HG02870 (cell line): ENCODE measurements around the gene SCARB2.
A peak's percentile ranks its signal among the peaks of the same experiment; 100 is the strongest.

Experiments
- ATAC-seq: cut with Tn5 transposase; IDR thresholded peaks from one replicate; pipeline ENCODE4 v1.9.1; 2021; ENCODE audit warnings: mild to moderate bottlenecking, moderate library complexity; ENCODE audit not compliant: unreplicated experiment

The SCARB2 gene

GRCh38 chr4:76233083-76233482 is 19.5 kb upstream of the SCARB2 start:
- ATAC-seq: no peak

DNA sequence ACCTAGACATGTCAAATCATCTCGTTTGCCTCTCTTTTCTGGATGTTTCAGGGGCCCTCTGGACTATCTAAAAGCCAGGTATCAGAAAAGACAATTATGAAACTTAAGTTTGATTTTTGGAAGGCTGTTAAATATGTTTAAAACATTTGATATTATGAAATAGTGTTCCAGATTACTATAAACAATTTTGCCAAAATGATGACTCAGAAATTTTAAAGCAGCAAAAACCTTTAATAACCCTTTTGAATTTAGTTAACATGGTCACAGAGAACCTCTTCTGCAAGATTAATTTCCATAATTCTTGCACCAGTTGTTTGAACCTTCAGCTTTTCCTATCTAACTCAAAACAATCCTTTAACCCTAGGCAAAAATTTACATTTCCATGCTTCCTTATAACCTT is 19.1 kb upstream of the SCARB2 start:
- ATAC-seq: no peak

DNA sequence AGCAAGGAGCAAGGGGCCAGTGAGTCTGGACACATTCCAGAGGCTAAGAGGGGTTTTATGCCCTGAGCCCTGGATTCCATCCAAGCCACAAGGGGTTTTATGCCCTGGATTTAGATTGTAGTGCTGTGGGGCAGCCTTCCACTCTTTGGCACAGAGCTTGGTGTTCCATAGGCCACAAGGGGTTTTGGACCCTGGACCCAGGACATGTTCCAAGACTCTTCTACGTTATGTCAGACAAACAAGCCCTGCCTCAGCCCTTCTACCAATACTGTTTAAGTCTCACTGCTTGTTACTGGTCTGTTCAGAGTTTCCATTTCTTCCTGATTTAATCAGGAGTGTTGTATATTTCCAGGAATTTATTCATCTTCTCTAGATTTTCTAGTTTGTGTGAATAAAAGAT is 12.8 kb upstream of the SCARB2 start:
- ATAC-seq: no peak

DNA sequence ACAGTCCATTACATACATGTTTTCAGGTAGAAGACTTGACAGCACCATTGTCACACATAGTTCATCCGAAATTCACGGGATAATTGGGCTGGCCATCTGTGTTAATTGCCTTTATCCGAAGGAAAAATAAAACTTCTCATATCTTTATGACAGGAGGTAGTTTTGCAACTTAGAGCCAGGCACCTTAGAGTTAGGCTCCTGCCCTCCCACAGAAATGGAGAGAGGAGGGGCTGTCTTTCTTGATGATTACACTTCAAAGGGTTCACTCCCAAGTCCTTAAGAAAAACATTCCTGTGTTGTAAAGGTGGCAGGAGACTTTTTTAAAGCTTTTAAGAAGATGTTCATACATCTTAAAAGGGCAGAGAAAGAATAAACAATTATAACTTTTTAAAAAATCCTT is 10.5 kb upstream of the SCARB2 start:
- no peak for ATAC-seq

DNA sequence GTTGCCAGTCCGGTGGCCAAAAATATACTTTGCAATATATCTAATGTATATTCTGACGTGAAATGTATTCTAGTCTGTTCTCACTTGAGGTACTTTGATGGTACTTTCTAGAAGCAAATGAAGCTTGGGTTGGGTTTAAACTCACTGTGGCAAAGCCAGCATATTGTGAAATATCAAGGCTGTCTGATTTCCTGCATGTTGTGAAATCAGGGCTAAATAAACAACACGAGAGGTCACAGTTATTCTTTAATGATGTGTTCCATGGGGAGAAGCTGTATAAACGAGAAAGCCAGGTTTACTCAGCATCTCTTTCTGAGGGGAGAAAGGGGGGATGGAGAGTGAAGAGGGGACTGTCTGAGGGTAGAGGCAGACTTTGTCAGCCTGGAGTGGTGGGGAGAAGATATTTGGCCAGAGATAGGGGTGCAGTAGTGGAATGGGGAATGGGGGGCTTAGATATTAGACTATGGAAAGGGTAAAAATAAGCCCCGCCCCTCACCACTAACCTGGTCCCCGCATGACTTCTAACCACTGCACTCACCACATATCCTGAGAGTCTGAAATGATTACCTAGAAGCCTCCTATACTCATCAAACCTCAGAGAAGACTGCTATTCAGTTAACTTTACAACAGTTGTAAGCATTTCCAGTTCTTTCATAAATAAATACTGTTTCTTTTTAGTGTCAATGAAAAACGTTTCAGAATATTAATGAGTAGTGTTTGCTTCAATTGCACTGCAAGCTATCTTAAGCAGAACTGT is 5.9 kb upstream of the SCARB2 start:
- ATAC-seq: no peak

GRCh38 chr4:76216975-76217814 is 3.6 kb upstream of the SCARB2 start:
- ATAC-seq: no peak

- ATAC-seq: no peak
Observed at GRCh38 chr4:76216524-76216923, 2.9 kb upstream of the SCARB2 start.

DNA sequence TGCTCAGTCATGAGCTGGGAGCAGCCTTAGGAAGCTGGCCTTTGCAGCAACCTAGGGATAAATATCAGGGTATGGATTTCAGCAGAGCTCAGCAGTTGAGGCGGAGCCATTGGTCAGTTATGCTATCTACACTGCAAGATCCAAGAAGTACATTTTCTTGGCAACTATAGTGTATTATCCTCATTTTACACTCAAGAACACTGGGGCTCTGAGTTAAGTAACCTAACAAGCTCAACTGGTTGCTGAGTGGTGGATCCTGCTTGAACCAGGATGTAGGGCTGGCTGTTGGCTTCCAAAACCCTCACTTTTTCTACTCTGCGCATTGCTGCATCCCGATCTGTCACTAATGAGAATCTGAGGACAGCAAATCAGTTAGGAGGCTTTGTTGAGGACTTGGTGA is 1.5 kb upstream of the SCARB2 start:
- no peak for ATAC-seq

GRCh38 chr4:76214177-76214675 is 602 bp upstream of the SCARB2 start:
- ATAC-seq: peak; percentile 4

GRCh38 chr4:76212851-76213414 is 691 bp downstream of the SCARB2 start:
- ATAC-seq: no peak

DNA sequence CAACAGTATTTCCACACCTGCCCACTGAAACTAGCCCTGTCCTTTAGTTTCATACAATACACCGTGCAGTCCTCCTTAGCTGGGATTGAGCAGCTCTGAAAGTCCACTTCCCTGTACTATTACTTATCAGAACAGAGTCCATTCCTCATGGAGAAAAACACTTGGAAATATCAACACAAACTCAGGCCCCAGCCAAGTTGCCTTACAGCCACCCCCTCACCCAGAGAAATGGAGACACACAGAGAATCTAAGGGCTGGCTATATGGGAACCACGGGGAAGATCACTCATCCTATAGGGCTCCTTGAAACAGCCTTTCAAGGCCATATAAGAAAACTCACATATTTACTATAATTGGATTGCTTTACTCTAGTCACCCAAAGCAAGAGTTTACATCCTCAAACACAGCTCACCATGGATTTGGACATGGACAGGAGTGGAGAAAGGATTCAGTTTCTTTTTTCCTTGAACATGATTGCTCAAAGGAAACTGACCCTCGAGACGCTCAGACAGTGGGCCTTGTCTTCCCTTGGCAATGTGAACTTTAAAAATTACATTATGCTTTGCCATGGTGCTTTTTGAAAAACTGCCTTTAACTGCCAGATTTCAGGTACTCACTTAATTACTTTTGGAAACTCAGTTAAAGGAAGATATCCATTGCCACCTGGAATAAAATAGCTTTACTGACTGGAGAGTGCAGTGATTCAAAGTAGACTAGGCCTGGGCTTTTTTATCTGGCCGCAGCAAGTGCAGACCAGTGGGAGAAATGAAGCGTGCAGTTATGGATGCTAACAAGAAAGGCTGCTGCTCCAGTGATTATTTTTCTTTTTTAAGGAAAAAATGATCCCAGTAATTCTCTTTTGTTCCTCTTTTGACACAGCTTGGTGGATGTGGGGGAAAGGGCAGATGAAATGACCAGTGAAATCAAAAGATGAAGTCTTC is 1.6 kb downstream of the SCARB2 start:
- ATAC-seq: no peak

DNA sequence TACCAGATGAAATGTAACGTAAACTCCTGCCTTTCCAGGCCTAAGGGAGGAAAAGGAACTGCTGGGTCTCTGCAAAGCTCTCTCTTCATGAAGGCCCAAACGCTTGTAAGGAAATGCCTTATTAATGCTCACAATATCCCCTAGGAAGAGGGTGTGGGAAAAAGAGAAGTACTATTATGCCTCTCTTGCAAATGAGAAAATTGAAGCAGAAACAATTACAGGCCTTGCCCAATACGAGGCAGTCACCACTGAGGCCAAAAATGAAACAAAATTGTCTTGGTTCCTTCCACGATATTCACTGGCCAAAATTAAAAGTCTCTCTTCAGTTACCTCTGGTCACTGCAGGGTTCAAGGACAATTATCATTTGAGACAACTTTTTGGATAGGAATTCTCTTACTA is 3.2 kb downstream of the SCARB2 start:
- no peak for ATAC-seq

- ATAC-seq: no peak
Observed at GRCh38 chr4:76209881-76210280, 3.7 kb downstream of the SCARB2 start.

- ATAC-seq: no peak
Observed at GRCh38 chr4:76208005-76208765, 5.4 kb downstream of the SCARB2 start.

DNA sequence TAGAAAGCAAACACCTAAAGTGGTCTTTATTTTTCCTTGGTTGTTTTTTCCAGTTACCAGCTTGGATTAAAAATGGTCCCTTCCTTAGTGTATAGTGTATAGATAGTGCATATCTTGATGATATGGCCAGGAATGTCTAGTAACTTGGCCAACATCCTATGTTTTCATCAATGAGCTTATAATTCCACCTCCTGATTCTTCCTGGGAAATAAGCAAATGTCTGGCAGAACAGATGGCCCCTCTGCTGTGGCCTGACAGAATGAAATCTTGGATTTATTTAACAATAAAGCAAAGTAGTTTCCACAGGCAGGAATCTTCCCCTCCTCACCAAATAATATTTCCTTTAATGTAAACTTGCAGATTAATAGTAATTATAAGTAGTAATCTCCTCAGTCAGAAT is 6.1 kb downstream of the SCARB2 start:
- no peak for ATAC-seq

DNA sequence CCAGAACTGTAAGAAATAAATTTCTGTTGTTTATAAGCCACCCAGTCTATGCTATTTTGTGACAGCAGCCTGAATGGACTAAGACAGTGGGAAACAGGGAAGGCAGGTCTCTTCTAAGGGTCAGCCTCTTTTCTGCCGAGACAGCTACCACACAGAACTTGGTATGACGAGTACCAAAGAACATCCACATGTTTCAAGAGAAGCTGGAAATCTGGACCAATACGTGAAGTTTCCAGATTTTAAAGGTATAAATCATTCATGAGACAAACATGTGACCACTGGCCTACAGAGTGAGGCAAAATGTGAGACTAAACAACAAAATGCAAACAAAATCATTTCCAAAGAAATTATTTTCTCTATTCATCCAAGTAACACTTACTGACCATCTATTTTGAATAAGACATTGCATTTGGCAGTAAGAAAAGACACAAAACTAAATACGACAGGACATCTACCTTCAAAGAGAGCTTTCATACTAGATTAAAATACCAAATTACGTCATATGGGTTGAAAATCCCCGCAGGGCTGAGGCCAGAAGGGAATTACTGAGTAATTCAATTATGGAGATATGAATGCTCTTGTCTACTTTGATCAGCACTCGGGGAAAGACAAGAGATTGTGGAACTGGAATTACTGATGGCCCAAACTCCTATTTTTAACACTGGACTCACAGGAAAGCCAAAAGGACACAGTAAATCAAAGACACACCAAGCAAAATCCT is 7.2 kb downstream of the SCARB2 start:
- no peak for ATAC-seq

- no peak for ATAC-seq
Observed at GRCh38 chr4:76205476-76205875, 8.1 kb downstream of the SCARB2 start.

GRCh38 chr4:76204936-76205335 is 8.7 kb downstream of the SCARB2 start:
- ATAC-seq: no peak

DNA sequence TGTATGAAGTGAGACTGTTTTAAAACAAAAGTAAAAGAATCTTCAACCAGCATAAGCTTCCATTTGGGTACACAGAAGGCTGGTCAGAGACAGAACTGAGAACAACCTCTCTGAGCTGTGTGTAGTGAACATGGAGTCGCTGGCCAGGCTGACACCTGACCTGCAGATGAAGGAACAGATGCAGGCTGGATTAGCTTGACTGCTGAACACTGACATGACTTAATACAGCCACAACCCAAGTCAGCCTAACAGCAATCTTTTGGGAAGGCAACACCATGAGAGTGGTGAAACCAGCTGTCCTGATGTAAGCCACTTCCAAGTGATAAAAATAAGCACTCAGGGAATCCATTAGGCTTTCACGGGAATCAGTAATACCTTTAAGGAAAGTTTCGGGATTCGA is 10.1 kb downstream of the SCARB2 start:
- no peak for ATAC-seq
